Neural cell (in vitro differentiated cells): Measurements from ENCODE around the gene GNPTAB. TPM values are rescaled to one million over a fixed set of nuclear protein-coding genes. Genes with fewer than 3 reads are reported as not detected.

Experiments
- H2AFZ ChIP-seq: fragments of 200-600, 300-800 bp; sonication (generic), shearing (Covaris generic); 2 replicates; pipeline ENCODE4 v1.6.0; 2014; ENCODE audit warnings: low read depth, mild to moderate bottlenecking, antibody characterized with exemption, low read length, moderate library complexity
- H3F3A ChIP-seq: fragments of 200-600 bp; shearing (Covaris generic); 2 replicates; pipeline ENCODE4 v1.6.1; 2016; ENCODE audit warnings: mild to moderate bottlenecking, moderate library complexity, mixed read lengths, antibody characterized with exemption, low read length; ENCODE audit not compliant: insufficient read depth, poor library complexity, severe bottlenecking
- H3K27ac ChIP-seq: fragments of 200-600, 300-800 bp; sonication (generic), shearing (Covaris generic); 2 replicates; pipeline ENCODE4 v1.5.1; 2014; ENCODE audit warnings: mild to moderate bottlenecking, low read length, moderate library complexity
- H3K27me3 ChIP-seq: fragments of 300-800, 200-600 bp; sonication (generic), shearing (Covaris generic); 2 replicates; pipeline ENCODE4 v1.6.0; 2014; ENCODE audit warnings: mild to moderate bottlenecking, low read depth, low read length, moderate library complexity; ENCODE audit not compliant: insufficient read depth
- H3K36me3 ChIP-seq: fragments of 300-800, 200-600 bp; sonication (generic), shearing (Covaris generic); 2 replicates; pipeline ENCODE4 v1.5.1; 2014; ENCODE audit warnings: mild to moderate bottlenecking, antibody characterized with exemption, low read length, moderate library complexity; ENCODE audit not compliant: insufficient read depth
- H3K4me2 ChIP-seq: fragments of 300-800, 200-600 bp; sonication (generic), shearing (Covaris generic); 2 replicates; pipeline ENCODE4 v1.6.0; 2014; ENCODE audit warnings: mild to moderate bottlenecking, low read length
- H3K4me3 ChIP-seq: fragments of 300-800, 200-600 bp; sonication (generic), shearing (Covaris generic); 2 replicates; pipeline ENCODE4 v1.5.1; 2014; ENCODE audit warnings: mild to moderate bottlenecking, low read length, moderate library complexity
- H3K79me2 ChIP-seq: fragments of 200-600 bp; shearing (Covaris generic); replicated peaks from 2 replicates; pipeline ENCODE4 v1.6.0; 2014; ENCODE audit warnings: mild to moderate bottlenecking, low read length, moderate library complexity; ENCODE audit not compliant: insufficient read depth
- H3K9ac ChIP-seq: fragments of 300-800, 200-600 bp; sonication (generic), shearing (Covaris generic); 2 replicates; pipeline ENCODE4 v1.6.1; 2016; ENCODE audit warnings: mild to moderate bottlenecking, low read length, mixed read lengths
- H3K9me2 ChIP-seq: fragments of 200-600 bp; shearing (Covaris generic); 2 replicates; pipeline ENCODE4 v1.6.1; 2016; ENCODE audit warnings: mild to moderate bottlenecking, low read length, mixed read lengths; ENCODE audit not compliant: insufficient read depth
- H3K9me3 ChIP-seq: fragments of 200-600, 300-800 bp; sonication (generic), shearing (Covaris generic); 2 replicates; pipeline ENCODE4 v1.6.1; 2016; ENCODE audit warnings: mild to moderate bottlenecking, mixed run types, low read length, moderate library complexity, mixed read lengths
- H4K20me1 ChIP-seq: fragments of 200-600 bp; shearing (Covaris generic); 2 replicates; pipeline ENCODE4 v1.6.1; 2016; ENCODE audit warnings: mild to moderate bottlenecking, mixed run types; ENCODE audit not compliant: insufficient read depth
- EP300 ChIP-seq: fragments of 450-650 bp; conservative IDR thresholded peaks from 2 replicates; pipeline ENCODE4 v1.6.1; 2014; ENCODE audit warnings: antibody characterized with exemption, mild to moderate bottlenecking, moderate library complexity; ENCODE audit not compliant: poor library complexity, severe bottlenecking
- EZH2 ChIP-seq: fragments of 200-600, 300-800 bp; shearing (Covaris generic), sonication (generic); IDR thresholded peaks from 2 replicates; pipeline ENCODE4 v1.6.1; 2014; ENCODE audit warnings: antibody characterized with exemption, low read length, borderline replicate concordance, mild to moderate bottlenecking; ENCODE audit not compliant: insufficient read depth, poor library complexity, severe bottlenecking
- MXI1 ChIP-seq: fragments of 450-650 bp; conservative IDR thresholded peaks from 2 replicates; pipeline ENCODE4 v1.6.1; 2014; ENCODE audit warnings: antibody characterized with exemption, mild to moderate bottlenecking; ENCODE audit not compliant: poor library complexity, severe bottlenecking
- POLR2AphosphoS5 ChIP-seq: IDR thresholded peaks from 2 replicates; pipeline ENCODE4 v1.6.1; 2012
- RAD21 ChIP-seq: fragments of 450-650 bp; conservative IDR thresholded peaks from 2 replicates; pipeline ENCODE4 v1.6.1; 2014; ENCODE audit warnings: antibody characterized with exemption, mild to moderate bottlenecking, moderate library complexity
- SMC3 ChIP-seq: fragments of 450-650 bp; conservative IDR thresholded peaks from 2 replicates; pipeline ENCODE4 v1.6.1; 2014; ENCODE audit warnings: antibody characterized with exemption, mild to moderate bottlenecking, moderate library complexity; ENCODE audit not compliant: poor library complexity
- TAF1 ChIP-seq: IDR thresholded peaks from 2 replicates; pipeline ENCODE4 v1.6.1; 2012; ENCODE audit warnings: low read depth
- polyA plus RNA-seq: library from polyadenylated mRNA; depleted of rRNA; stranded (reverse); fragments of >200 nt; gene quantifications from 2 replicates; pipeline ENCODE4 v1.2.3, GENCODE V29; 2014
- TF ChIP-seq, protein P1 (sequence below): IDR thresholded peaks from 2 replicates; pipeline ENCODE4 v1.6.1; 2012; ENCODE audit warnings: borderline replicate concordance
- TF ChIP-seq, protein P2 (sequence below): fragments of 450-650 bp; IDR thresholded peaks from 2 replicates; pipeline ENCODE4 v1.5.1; 2014; ENCODE audit warnings: antibody characterized with exemption, mild to moderate bottlenecking, moderate library complexity; ENCODE audit not compliant: poor library complexity, severe bottlenecking

GNPTAB gene
- polyA plus RNA-seq, 1 donor from 2014 or later = 80.0 TPM

DNA sequence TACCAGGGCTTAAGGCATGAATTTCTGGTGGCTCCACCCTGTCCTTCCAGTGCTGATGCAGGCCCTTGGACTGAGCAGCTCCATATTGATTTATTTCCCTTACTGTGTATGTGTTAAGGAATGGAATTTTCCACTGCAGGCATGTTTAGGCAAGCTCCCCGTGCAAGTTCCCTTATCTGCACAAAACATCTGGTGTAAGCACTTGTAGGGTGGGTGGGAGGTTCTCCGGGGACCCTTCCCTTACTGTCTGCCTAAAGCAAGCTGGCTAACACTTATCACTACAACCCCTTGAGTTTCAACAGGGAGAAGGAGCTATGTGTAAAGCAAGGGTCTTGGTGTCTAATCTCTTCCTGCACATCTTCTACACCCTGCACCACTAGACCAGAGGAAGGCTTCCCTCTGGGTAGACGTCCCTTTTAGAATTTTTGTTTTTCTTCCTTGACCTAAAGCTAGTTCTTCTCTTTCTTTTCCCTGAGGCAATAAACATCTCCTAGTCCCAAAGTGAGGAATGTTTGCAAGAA, 24.7 kb upstream of the GNPTAB start:
- no peak overlapping the region for H3K4me2 ChIP-seq
- no peaks in the 10 kb centered on the region for H3K79me2 ChIP-seq
- no peaks in the 10 kb centered on the region for H3K27me3 ChIP-seq
- H4K20me1 ChIP-seq = no peaks in the 10 kb centered on the region
- no peak overlapping the region for H3K27ac ChIP-seq
- no peak overlapping the region for H2AFZ ChIP-seq
- H3K9me3 ChIP-seq = no peaks in the 10 kb centered on the region
- no peaks in the 10 kb centered on the region for H3K36me3 ChIP-seq
- no peak overlapping the region for H3K4me3 ChIP-seq
- no peaks in the 10 kb centered on the region for H3F3A ChIP-seq
- TF ChIP-seq EP300 (no peak), MXI1 (no peak), POLR2AphosphoS5 (no peak), TAF1 (no peak), RAD21 (no peak)
- TF ChIP-seq, protein P1, sequence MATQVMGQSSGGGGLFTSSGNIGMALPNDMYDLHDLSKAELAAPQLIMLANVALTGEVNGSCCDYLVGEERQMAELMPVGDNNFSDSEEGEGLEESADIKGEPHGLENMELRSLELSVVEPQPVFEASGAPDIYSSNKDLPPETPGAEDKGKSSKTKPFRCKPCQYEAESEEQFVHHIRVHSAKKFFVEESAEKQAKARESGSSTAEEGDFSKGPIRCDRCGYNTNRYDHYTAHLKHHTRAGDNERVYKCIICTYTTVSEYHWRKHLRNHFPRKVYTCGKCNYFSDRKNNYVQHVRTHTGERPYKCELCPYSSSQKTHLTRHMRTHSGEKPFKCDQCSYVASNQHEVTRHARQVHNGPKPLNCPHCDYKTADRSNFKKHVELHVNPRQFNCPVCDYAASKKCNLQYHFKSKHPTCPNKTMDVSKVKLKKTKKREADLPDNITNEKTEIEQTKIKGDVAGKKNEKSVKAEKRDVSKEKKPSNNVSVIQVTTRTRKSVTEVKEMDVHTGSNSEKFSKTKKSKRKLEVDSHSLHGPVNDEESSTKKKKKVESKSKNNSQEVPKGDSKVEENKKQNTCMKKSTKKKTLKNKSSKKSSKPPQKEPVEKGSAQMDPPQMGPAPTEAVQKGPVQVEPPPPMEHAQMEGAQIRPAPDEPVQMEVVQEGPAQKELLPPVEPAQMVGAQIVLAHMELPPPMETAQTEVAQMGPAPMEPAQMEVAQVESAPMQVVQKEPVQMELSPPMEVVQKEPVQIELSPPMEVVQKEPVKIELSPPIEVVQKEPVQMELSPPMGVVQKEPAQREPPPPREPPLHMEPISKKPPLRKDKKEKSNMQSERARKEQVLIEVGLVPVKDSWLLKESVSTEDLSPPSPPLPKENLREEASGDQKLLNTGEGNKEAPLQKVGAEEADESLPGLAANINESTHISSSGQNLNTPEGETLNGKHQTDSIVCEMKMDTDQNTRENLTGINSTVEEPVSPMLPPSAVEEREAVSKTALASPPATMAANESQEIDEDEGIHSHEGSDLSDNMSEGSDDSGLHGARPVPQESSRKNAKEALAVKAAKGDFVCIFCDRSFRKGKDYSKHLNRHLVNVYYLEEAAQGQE = no peak
- TF ChIP-seq, protein P2, sequence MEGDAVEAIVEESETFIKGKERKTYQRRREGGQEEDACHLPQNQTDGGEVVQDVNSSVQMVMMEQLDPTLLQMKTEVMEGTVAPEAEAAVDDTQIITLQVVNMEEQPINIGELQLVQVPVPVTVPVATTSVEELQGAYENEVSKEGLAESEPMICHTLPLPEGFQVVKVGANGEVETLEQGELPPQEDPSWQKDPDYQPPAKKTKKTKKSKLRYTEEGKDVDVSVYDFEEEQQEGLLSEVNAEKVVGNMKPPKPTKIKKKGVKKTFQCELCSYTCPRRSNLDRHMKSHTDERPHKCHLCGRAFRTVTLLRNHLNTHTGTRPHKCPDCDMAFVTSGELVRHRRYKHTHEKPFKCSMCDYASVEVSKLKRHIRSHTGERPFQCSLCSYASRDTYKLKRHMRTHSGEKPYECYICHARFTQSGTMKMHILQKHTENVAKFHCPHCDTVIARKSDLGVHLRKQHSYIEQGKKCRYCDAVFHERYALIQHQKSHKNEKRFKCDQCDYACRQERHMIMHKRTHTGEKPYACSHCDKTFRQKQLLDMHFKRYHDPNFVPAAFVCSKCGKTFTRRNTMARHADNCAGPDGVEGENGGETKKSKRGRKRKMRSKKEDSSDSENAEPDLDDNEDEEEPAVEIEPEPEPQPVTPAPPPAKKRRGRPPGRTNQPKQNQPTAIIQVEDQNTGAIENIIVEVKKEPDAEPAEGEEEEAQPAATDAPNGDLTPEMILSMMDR = no peak
- H3K9me2 ChIP-seq = no peaks in the 10 kb centered on the region
- no peak overlapping the region for H3K9ac ChIP-seq

DNA sequence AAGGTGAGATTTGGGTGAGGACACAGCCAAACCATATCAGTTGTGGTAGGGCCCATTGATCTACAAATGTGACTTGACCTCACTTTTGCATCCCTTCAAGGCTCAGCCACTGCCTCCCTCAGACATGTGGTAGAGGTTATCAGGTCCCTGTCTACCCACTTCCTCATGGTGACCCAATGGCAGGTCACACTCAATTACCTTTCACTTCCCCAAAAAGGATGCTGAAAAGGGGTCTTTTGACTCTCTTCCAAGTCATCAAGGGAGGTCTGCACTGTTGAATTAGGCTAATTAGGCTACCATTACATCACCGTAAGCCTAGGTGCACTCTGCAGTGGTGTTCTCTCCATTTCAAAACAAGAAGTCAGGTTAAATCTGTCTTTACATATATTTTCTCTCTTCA, 24.0 kb upstream of the GNPTAB start:
- no peaks in the 10 kb centered on the region for H3K36me3 ChIP-seq
- no peak overlapping the region for H3K4me3 ChIP-seq
- H3K4me2 ChIP-seq = no peak overlapping the region
- no peak for TF ChIP-seq EZH2
- no peak for TF ChIP-seq TAF1
- TF ChIP-seq POLR2AphosphoS5 = no peak
- no peak for TF ChIP-seq SMC3
- TF ChIP-seq, protein P1 = no peak
- TF ChIP-seq, protein P2 = no peak
- no peak for TF ChIP-seq MXI1
- no peak for TF ChIP-seq RAD21
- TF ChIP-seq EP300 = no peak
- no peak overlapping the region for H3K9ac ChIP-seq
- no peak overlapping the region for H2AFZ ChIP-seq
- H3K9me3 ChIP-seq = no peaks in the 10 kb centered on the region
- H4K20me1 ChIP-seq = no peaks in the 10 kb centered on the region
- H3K79me2 ChIP-seq = no peaks in the 10 kb centered on the region
- H3K9me2 ChIP-seq = no peaks in the 10 kb centered on the region
- H3F3A ChIP-seq = no peaks in the 10 kb centered on the region
- H3K27ac ChIP-seq = no peak overlapping the region
- H3K27me3 ChIP-seq = no peaks in the 10 kb centered on the region
